Left renal pelvis (tissue), 4 donors: ENCODE data around the gene MBOAT7. TPM values are rescaled to one million over a fixed set of nuclear protein-coding genes. Genes with fewer than 3 reads are reported as not detected.
"Not testable (repeated sequence)": the region's sequence is repeated elsewhere in the genome, so short reads cannot be mapped to it uniquely, and the experiment has no call there.

ENCODE experiments used
- DNase-seq, 4 donors: peaks; one replicate each; pipeline ENCODE4 v3.0.0-alpha.2; 2013; ENCODE audit warnings: low read depth in 4 of 4, low spot score in 3 of 4
- polyA plus RNA-seq, 4 donors: library from polyadenylated mRNA; unstranded; fragments of 120-200 nt; gene quantifications; one replicate each; pipeline ENCODE4 v1.2.1, GENCODE V29; 2013; ENCODE audit not compliant: insufficient read length in 4 of 4

Gene MBOAT7
- polyA plus RNA-seq, 4 donors, result 51.8 to 86.8 (median 58.9) TPM

- peak; percentile 100 for DNase-seq
Observed at GRCh38 chr19:54189735-54190502, 539 bp upstream of the MBOAT7 start.

GRCh38 chr19:54188215-54188871, 1.0 kb downstream of the MBOAT7 start:
- DNase-seq, result no peak

- no peak for DNase-seq
Observed at GRCh38 chr19:54186934-54187381, 2.4 kb downstream of the MBOAT7 start.

GRCh38 chr19:54186351-54186750, 3.0 kb downstream of the MBOAT7 start:
- no peak for DNase-seq

- DNase-seq, result no peak
Observed at GRCh38 chr19:54183431-54183830, 5.9 kb downstream of the MBOAT7 start.

- DNase-seq, result not testable (repeated sequence)
Observed at GRCh38 chr19:54181894-54182293, 7.5 kb downstream of the MBOAT7 start.

- no peak for DNase-seq
Observed at GRCh38 chr19:54180691-54181091, 8.7 kb downstream of the MBOAT7 start.

- peak in 1 of 4 donors; percentile 75 for DNase-seq
Observed at GRCh38 chr19:54179921-54180461, 9.4 kb downstream of the MBOAT7 start.

- DNase-seq, result no peak
Observed at GRCh38 chr19:54179262-54179852, 10.0 kb downstream of the MBOAT7 start.

GRCh38 chr19:54178581-54179261, 10.7 kb downstream of the MBOAT7 start:
- DNase-seq, result no peak

GRCh38 chr19:54173951-54174834, 15.2 kb downstream of the MBOAT7 start:
- no peak for DNase-seq

- DNase-seq, result no peak
Observed at GRCh38 chr19:54173359-54173699, 16.1 kb downstream of the MBOAT7 start.

GRCh38 chr19:54172471-54173358, 16.7 kb downstream of the MBOAT7 start, which contains the start of gene TMC4:
TSS of gene TMC4 (minus strand) at chr19:54173160. CDS start at chr19:54173117, 43 bp downstream.
- no peak for DNase-seq

GRCh38 chr19:54171736-54172431, 17.5 kb downstream of the MBOAT7 start:
- not testable (repeated sequence) for DNase-seq

- DNase-seq, result no peak
Observed at GRCh38 chr19:54169149-54169740, 20.1 kb downstream of the MBOAT7 start.

GRCh38 chr19:54168174-54168917, 21.0 kb downstream of the MBOAT7 start:
- DNase-seq, result peak in 2 of 4 donors; percentile 62 to 79

- no peak for DNase-seq
Observed at GRCh38 chr19:54165222-54165621, 24.2 kb downstream of the MBOAT7 start.
